Endothelial cell of umbilical vein (primary cell): ENCODE results near the gene CREG1. TPM values are rescaled to one million over a fixed set of nuclear protein-coding genes. Genes with fewer than 3 reads are reported as not detected.

Experiments
- BruUV-seq: library from RNA; stranded (reverse); fragments of 400-500 nt; replicated peaks from 2 replicates; lab custom pipeline; 2021; lab: Mats Ljungman, UMichigan
- CTCF ChIA-PET: fragments of 300-600, 350-600 bp; sonication (Branson Sonifier 250); formaldehyde crosslinking; loops from one replicate; lab custom pipeline; 2021; ENCODE audit warnings: antibody characterized with exemption, inconsistent platforms; lab: Charles Lee
- POLR2A ChIA-PET: fragments of 300-600, 350-600 bp; sonication (Branson Sonifier 250); formaldehyde crosslinking; loops from one replicate; lab custom pipeline; 2021; ENCODE audit warnings: antibody characterized with exemption, inconsistent platforms; lab: Charles Lee
- DNase-seq: peaks from one replicate; pipeline ENCODE4 v3.0.0-alpha.2; 2011; ENCODE audit warnings: low read depth, low spot score
- FAIRE-seq: peaks from 2 replicates; lab custom pipeline; 2011; peaks lifted over from hg19 to GRCh38; lab: Jason Lieb, UNC
- H2AFZ ChIP-seq: 2 replicates; pipeline ENCODE4 v1.6.0; 2012; ENCODE audit warnings: low read depth, low read length, control low read depth, inconsistent platforms
- H3K27ac ChIP-seq: 2 replicates; pipeline ENCODE4 v1.5.1; 2011; ENCODE audit warnings: low read depth, mild to moderate bottlenecking, control low read depth, low read length, moderate library complexity; ENCODE audit not compliant: insufficient read depth
- H3K27me3 ChIP-seq, 2 experiments: 2 replicates each; pipeline versions ENCODE4 v1.6.0 to v1.6.1; 2011; ENCODE audit warnings: low read length in 2 of 2, mixed read lengths in 1 of 2; ENCODE audit not compliant: control insufficient read depth in 2 of 2, insufficient read depth in 2 of 2
- H3K36me3 ChIP-seq, 2 experiments: 2 replicates in 1 of 2; 3 replicates in 1 of 2; pipeline ENCODE4 v1.5.1; 2011; ENCODE audit warnings: low read length in 2 of 2, mild to moderate bottlenecking in 1 of 2, moderate library complexity in 1 of 2; ENCODE audit not compliant: control insufficient read depth in 2 of 2, insufficient read depth in 2 of 2; ENCODE audit errors: extremely low read depth in 1 of 2
- H3K4me1 ChIP-seq: 3 replicates; pipeline ENCODE4 v1.5.1; 2011; ENCODE audit warnings: mild to moderate bottlenecking, low read length; ENCODE audit not compliant: control insufficient read depth, insufficient read depth; ENCODE audit errors: extremely low read depth
- H3K4me2 ChIP-seq: 2 replicates; pipeline ENCODE4 v1.6.1; 2011; ENCODE audit warnings: low read length, control low read depth, mixed read lengths; ENCODE audit not compliant: insufficient read depth
- H3K4me3 ChIP-seq, 3 experiments: fragments of 200-600 bp in 1 of 3; sonication (generic), shearing (Covaris generic) in 1 of 3; replicated peaks in 1 of 3; 2 replicates each; pipeline ENCODE4 v1.5.1; 2011 to 2016; ENCODE audit warnings: control low read depth in 3 of 3, low read length in 3 of 3, mild to moderate bottlenecking in 2 of 3, inconsistent platforms in 1 of 3, low read depth in 1 of 3, moderate library complexity in 1 of 3; ENCODE audit not compliant: insufficient read depth in 1 of 3
- H3K79me2 ChIP-seq: 2 replicates; pipeline ENCODE4 v1.6.0; 2012; ENCODE audit warnings: low read length, inconsistent platforms; ENCODE audit not compliant: control insufficient read depth, insufficient read depth
- H3K9ac ChIP-seq: replicated peaks from 2 replicates; pipeline ENCODE3; 2011; ENCODE audit warnings: low read length, control low read depth; ENCODE audit not compliant: insufficient read depth; ENCODE audit errors: extremely low read depth
- H3K9me1 ChIP-seq: replicated peaks from 3 replicates; pipeline ENCODE4 v1.6.0; 2011; ENCODE audit warnings: mild to moderate bottlenecking, low read length; ENCODE audit not compliant: control insufficient read depth, insufficient read depth; ENCODE audit errors: extremely low read depth
- H3K9me3 ChIP-seq: replicated peaks from 2 replicates; pipeline ENCODE4 v1.5.1; 2012; ENCODE audit warnings: low read length, inconsistent platforms; ENCODE audit not compliant: control insufficient read depth, insufficient read depth
- H4K20me1 ChIP-seq: replicated peaks from 2 replicates; pipeline ENCODE3; 2011; ENCODE audit warnings: mild to moderate bottlenecking, low read length; ENCODE audit not compliant: control insufficient read depth, insufficient read depth; ENCODE audit errors: extremely low read depth
- CTCF ChIP-seq, 2 donors: IDR thresholded peaks; 1 replicate in 1 of 2; 2 replicates in 1 of 2; pipeline ENCODE4 v1.5.1; 2011; ENCODE audit warnings: low read length in 2 of 2, mild to moderate bottlenecking in 2 of 2, moderate library complexity in 2 of 2, control low read depth in 1 of 2, inconsistent platforms in 1 of 2, low read depth in 1 of 2; ENCODE audit not compliant: insufficient read depth in 1 of 2; ENCODE audit errors: extremely low read depth in 1 of 2
- EZH2 ChIP-seq: IDR thresholded peaks from 2 replicates; pipeline ENCODE4 v1.6.1; 2012; ENCODE audit warnings: borderline replicate concordance, low read depth, mild to moderate bottlenecking, moderate library complexity, low read length, inconsistent platforms; ENCODE audit not compliant: severe bottlenecking
- FOS ChIP-seq: IDR thresholded peaks from 2 replicates; pipeline ENCODE4 v1.6.1; 2011; ENCODE audit warnings: mild to moderate bottlenecking, low read length, moderate library complexity, borderline replicate concordance; ENCODE audit not compliant: insufficient read depth
- GATA2 ChIP-seq: IDR thresholded peaks from 2 replicates; pipeline ENCODE4 v1.7.0; 2011; ENCODE audit warnings: low read depth, mild to moderate bottlenecking, moderate library complexity, mixed read lengths, low read length; ENCODE audit not compliant: insufficient read length, insufficient read depth
- JUN ChIP-seq: IDR thresholded peaks from 2 replicates; pipeline ENCODE4 v1.6.1; 2011; ENCODE audit warnings: borderline replicate concordance, low read depth; ENCODE audit not compliant: insufficient read length, insufficient read depth
- MAX ChIP-seq: IDR thresholded peaks from 2 replicates; pipeline ENCODE4 v1.6.1; 2011; ENCODE audit not compliant: insufficient read depth, insufficient read length
- MYC ChIP-seq: IDR thresholded peaks from one replicate; pipeline ENCODE4 v1.6.1; 2011; ENCODE audit warnings: mild to moderate bottlenecking, low read depth, low read length
- POLR2A ChIP-seq: IDR thresholded peaks from 2 replicates; pipeline ENCODE4 v1.6.1; 2012; ENCODE audit warnings: low read depth, mild to moderate bottlenecking, control low read depth, low read length
- POLR2AphosphoS5 ChIP-seq: IDR thresholded peaks from 2 replicates; pipeline ENCODE4 v1.6.1; 2012; ENCODE audit warnings: low read depth, mild to moderate bottlenecking, control low read depth, low read length, moderate library complexity; ENCODE audit not compliant: insufficient read depth
- dilution Hi-C: fragments of 300-500 bp; cut with MboI; formaldehyde crosslinking; loops from one replicate; pipeline ENCODE4 v1.15.0; 2019; ENCODE audit warnings: low sequenced_read_pairs; ENCODE audit not compliant: extremely low pct_ligation_motif_present
- intact Hi-C: fragments of 100-400 bp; cut with micrococcal nuclease; formaldehyde crosslinking; loops from one replicate; pipeline ENCODE4 v1.10.0; 2022
- polyA plus RNA-seq, 4 experiments: library from polyadenylated mRNA; depleted of rRNA in 3 of 4; stranded (reverse) in 3 of 4; unstranded in 1 of 4; fragments of >200 nt; gene quantifications; 2 replicates each; pipeline versions ENCODE4 v1.2.1 to v1.2.3, GENCODE V29; 2011 to 2012; ENCODE audit warnings: missing spikeins in 1 of 4
- total RNA-seq: library from RNA; stranded (reverse); gene quantifications from 2 replicates; pipeline ENCODE4 v1.2.3, GENCODE V29; 2021

CREG1 gene
- total and polyA plus RNA-seq, 2 donors (not counting 3 experiments of a cell fraction or from before 2014, with no cell fraction given), result 10.3 to 15.8 TPM

GRCh38 chr1:167518331-167518700, 35.2 kb downstream of the CREG1 start, which contains the start of gene CD247:
TSS of gene CD247 (minus strand) at chr1:167518529. CDS start at chr1:167518465, 64 bp downstream.
- intact Hi-C loops, result no loop called here
- H3K9me1 ChIP-seq, result no peaks in the 10 kb centered on the region

More at GRCh38 chr1:167518331-167518700, 35.2 kb downstream of the CREG1 start, which contains the start of gene CD247:
- no peak within 1 kb of the TSS for H3K4me3 ChIP-seq
- dilution Hi-C loops, result no loop called here
- BruUV-seq, result no TSS peak
- H2AFZ ChIP-seq, result no peak within 1 kb of the TSS
- no peaks in the 10 kb centered on the region for H3K4me1 ChIP-seq
- H3K9ac ChIP-seq, result no peak within 1 kb of the TSS
- H3K36me3 ChIP-seq, result no peaks in the 10 kb centered on the region
- no peaks in the 10 kb centered on the region for H4K20me1 ChIP-seq
- POLR2A ChIA-PET, result no interaction called here
- CTCF ChIA-PET, result interaction anchor here (1.6 kb wide), 1 partner anchor 250 kb away, joined by 3 read pairs; no protein-coding TSS in a partner anchor
- H3K79me2 ChIP-seq, result no peaks in the 10 kb centered on the region
- no peaks in the 10 kb centered on the region for H3K9me3 ChIP-seq
- no peak for TF ChIP-seq CTCF (IDR thresholded peaks at IDR 0.05; ENCODE audit: extremely low read depth in 1 of 2, insufficient read depth in 1 of 2, low read depth in 1 of 2, low read length in 2 of 2)
- TF ChIP-seq JUN, result no peak
- no peak for TF ChIP-seq EZH2
- no peak for TF ChIP-seq FOS
- TF ChIP-seq MAX, result no peak
- TF ChIP-seq POLR2AphosphoS5, result no peak
- no peak for TF ChIP-seq MYC
- no peak for TF ChIP-seq GATA2
- no peak for TF ChIP-seq POLR2A
- DNase-seq (no peak), FAIRE-seq (no peak)
- H3K4me2 ChIP-seq, result no peak within 1 kb of the TSS
- H3K27me3 ChIP-seq, result no peaks in the 10 kb centered on the region
- H3K27ac ChIP-seq, result no peak within 1 kb of the TSS
